Stimulated activated CD4-positive, alpha-beta T cell treated with anti-CD3 and anti-CD28 coated beads, Interleukin-2, amount 100 ng/mL, for 48 hours (primary cell): Measurements from ENCODE around the gene TMEM131L.

Experiments
- DNase-seq, 2 donors: peaks; one replicate each; pipeline ENCODE4 v3.0.0-alpha.2; 2020

TMEM131L gene

DNA sequence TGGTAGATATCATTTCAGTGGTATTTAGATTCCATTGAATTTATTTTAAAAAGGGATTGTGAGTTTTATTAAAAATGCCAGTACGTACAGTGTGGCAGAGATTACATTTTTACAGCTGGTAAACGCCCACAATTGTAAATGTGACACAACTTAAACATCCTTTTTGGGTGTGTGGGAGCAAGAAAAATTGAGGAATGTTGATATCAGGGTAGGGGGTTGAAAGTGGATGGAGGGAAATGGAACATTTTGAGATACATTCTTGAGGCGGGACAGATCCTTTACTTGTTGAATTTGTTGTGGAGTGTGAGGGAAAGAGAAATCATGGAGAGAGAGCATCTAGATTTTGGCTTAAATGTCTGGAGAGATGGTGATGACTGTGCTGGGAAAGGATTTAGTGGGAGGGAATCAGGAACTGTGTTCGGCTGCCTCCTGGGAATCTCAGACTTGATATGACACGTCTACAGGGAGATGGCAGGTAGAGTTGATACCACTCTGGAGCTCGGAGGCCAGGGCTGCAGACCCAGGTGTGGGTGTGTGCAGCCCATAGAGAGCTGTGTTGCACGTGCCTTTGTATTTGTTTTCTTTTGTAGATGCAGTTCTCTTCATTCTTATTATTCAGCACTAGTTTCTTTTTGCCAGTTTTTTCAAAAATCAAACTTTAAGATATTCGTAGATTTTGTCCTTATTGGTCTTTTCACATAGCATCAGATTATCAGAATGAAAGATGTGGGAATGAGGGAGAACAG lies 10.8 kb downstream of the TMEM131L start:
- DNase-seq, result no peak

DNA sequence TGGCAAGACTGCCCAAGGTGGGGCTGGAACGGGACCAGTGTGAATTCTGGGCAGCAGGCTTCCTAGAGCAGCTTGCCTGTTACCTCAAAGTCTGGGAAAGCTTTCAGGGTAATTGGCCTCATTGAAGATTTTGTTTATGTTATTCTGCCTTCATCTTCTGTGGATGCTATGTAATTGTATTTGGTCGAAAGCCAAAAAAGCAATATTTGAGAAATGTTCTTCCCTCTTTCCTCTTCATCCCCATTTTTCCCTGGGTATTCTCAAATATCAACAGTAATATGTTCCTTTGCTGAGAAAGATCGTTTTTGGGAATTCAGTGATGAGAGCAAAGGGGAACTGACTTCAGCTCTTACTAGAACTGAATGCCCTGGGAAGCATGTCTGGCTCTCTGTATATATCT lies 12.9 kb downstream of the TMEM131L start:
- no peak for DNase-seq

DNA sequence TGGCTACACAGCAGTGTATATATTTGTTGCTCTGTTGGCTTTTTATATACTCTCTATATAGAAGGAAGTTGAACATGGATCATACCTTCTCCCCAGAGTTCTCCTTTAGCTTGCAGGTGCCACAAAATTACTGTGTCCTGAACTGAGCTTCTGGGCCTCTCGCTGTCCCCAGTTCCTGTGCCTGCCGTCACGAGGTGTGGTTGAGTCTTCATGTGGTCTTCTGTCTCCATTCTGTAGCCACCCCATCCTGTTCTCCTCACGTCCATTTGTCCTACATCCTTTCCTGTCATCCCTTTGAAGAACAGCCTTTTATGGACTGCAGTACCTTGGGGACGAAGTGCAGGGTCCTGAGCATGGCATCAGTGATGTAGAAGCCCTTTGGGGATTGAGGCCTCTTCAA lies 14.5 kb downstream of the TMEM131L start:
- no peak for DNase-seq

- DNase-seq, result no peak
Measured at GRCh38 chr4:153481478-153481877, 15.3 kb downstream of the TMEM131L start.

- DNase-seq, result no peak
Measured at GRCh38 chr4:153483432-153484418, 17.6 kb downstream of the TMEM131L start.

GRCh38 chr4:153485359-153485758 lies 19.2 kb downstream of the TMEM131L start:
- DNase-seq, result no peak

DNA sequence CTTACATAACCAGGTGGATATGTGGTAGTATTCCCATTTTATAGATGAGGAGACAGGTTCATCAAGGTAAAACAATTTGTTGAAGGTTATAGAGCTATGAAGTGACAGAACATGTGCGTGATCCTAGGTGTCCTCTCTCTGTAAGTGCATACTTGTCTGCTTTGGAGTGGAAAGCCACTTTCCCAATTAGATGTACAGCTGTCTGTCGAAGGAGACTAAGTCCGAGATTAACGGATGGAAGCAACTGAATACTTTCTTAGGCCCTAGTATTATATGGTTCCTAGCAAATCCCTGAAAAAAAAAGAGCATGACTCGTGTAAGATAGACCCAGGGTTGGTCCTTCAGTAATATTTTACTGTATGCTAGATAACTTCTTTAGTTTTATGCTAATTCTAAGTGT lies 19.7 kb downstream of the TMEM131L start:
- no peak for DNase-seq

DNA sequence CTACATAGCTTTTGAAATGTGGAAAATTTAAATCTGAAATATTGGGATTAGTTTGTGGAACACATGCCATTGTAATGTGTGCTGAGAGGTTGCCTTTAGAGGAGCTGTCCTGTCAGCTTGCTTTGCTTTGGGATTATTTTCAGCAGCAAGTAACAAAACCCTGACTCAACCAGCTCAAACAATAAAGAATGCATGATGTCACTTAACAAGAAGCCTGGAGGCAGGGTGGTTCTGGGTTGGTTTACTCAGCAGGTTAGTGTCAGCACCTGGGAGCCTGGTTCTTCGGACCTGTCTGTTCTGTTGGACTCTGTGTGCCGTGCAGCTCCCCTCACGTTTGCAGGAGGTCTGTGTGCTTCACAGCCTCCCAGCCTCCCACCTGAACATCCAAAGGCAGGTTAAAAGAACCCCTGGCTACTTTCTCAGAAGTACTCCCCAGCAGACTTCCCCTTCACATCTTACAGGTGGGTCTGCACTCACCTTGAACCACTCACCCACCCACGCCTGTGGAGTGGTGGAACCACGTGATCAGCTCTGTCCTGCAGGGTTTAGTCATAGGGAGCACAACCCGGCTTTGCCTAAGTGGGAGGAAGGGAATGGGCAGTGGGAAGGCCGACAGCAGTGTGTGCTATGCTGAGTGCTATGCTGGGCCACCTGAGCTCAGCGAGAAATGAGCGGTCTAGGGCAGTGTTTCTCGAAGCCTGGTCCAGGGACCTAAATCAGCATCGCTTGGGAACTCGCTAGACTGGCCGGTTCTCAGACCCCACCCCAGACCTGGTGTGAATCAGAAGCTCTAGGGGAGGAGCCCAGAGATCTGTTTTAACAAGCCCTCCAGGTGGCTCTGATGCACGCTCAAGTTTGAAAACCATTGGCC lies 20.4 kb downstream of the TMEM131L start:
- no peak for DNase-seq

- DNase-seq, result peak; percentile 52 to 58
Measured at GRCh38 chr4:153488006-153488891, 22.1 kb downstream of the TMEM131L start.

- DNase-seq, result no peak
Measured at GRCh38 chr4:153489856-153490558, 23.8 kb downstream of the TMEM131L start.

DNA sequence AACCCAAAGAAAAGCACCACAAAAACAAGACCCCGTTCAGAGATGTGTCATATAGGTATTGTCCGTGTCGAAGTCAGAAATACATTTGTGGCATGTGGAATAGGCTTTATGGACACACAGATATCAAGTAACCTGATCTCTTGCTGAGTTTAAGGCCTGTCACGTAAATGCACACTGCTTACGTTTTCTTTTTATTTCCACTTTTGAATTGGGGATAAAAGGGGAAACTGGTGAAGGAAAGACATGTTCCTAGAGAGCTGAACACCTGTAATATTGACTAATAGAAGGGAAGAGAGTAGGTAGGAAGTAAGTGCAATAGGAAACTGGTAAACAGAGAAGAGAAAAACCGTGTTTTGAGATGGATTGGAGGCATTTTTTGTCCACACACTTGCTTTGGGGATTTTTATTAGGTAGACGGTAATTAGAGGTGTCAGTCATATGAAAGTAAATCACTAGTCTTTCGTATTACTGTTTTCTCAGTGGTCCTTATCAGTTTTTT lies 24.9 kb downstream of the TMEM131L start:
- no peak for DNase-seq

DNA sequence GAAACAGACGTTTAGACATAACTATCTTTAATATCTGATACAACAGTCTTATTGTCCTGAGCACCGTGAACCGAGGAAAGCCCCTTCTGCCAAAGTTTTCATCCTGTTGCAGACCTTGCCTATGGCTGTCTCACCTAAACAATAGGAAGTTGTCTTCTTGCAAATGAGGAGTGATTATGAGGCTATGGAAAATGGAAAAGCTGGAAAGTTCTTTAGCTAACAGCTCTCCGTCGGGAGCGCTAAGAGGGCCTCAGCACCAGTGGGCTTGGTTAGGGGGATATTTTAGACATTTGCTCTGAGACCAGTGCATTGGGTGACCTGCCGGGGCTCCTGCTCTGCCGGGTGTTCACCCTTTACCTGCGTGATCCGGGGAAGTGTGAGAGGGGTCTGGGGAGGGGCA lies 28.4 kb downstream of the TMEM131L start:
- no peak for DNase-seq

- no peak for DNase-seq
Measured at GRCh38 chr4:153495480-153496193, 29.5 kb downstream of the TMEM131L start.

DNA sequence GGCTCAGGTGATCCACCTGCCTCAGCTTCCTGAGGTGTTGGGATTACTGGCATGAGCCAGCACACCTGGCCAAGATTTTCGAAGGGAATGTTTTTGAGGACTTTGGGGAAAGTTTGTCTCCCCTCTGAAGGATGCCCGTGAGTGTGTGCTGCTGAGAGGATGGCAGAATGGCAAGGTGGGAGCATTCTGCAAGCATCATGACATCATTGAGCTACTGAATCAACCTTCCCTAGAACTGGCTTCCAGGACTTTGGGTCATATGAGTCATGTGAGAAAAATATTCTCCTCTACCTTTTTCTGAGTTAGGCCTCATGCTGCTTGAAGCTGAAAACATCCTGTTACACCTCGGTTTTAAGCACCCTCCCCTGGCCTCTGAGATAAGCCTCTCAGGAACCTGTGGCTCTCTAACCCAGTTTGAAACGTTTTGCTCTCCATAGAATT lies 31.0 kb downstream of the TMEM131L start:
- no peak for DNase-seq

DNA sequence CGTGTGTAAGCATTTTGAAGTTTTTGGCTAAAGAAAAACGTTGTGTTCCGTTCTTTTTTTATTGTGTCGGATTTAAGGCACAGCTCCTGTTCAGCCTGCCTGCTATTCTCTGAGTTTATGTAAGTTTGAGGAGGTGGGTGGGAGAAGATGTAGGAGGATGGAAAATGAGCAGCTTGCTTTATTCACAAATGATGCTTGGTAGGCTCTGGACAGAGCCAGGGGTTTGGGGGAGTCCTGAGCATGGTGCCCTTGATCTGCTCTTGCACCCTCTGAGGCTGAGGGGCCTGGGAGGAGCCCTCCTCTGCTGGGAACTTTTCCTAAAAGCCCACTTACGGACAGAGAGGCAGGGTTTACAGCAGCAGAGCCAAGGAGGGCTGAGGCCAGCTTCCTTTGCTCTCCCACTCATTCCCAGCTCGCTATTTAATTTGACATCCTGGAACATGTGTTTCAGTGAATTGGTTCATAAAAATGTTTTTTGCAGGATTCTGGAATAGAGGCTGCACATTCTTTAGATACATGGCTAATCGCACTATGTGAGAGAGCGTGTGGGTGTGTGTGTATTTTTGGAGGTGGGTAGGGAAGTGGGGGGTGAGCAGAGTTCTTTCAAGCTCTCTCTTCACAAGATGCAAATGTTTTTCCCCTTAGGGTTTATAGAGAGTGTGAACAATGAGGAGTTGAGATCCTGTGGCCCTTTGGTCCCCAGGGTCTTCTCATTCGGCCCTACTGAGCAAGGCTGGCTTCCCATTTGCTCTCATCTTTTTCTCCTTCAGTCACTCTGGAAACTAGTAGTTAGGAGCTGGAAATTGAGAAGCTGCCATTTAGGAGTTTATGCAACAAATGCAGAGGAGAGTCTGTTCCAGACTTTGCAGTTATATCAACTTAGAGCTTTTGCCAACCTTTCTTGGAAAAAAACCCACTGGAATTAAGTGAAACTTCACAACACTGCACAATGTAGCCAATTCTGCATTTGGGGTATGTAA lies 32.1 kb downstream of the TMEM131L start:
- DNase-seq, result no peak

DNA sequence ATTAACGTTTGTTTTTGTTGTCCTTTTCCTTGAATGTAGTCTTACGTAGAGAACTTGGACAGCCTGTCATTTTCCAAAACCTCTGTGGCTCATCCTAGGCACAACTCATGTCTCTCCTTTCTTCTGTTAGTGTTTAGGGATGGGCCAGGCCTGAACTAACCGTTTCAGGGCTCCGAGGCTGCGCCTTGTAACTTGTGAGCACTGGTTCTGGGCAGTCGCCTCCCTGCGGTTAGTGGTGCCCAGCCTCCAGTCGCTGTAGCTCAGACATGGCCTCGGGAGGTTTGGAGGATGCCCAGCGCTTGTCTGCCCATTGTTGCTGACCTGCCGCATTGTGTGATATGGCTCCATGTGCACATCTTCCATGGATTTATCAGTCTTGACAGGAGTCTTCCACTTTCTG lies 32.8 kb downstream of the TMEM131L start:
- no peak for DNase-seq

DNA sequence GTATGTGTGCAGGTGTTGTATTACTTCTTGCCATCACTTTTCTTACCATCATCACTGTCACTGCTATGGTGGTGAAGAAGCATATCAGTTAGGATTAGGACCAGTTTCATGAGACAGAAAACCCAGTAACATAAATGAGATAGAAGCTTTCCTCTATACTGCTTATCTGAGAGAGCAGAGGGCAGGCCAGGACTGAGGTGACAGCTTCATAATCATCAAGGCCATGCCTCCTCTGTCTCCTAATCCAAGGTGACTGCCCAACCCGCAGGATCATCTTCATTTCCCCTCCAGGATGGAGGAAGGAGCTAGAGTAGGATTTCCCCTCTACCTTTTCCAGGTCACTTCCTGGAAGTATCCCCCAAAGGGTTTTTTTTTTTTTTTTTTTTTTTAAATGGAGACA lies 35.4 kb downstream of the TMEM131L start:
- no peak for DNase-seq

GRCh38 chr4:153502584-153502983 lies 36.4 kb downstream of the TMEM131L start:
- no peak for DNase-seq
